Suprapubic skin (tissue), 3 donors: ENCODE results near the gene PRPSAP2.

Experiments used
- EP300 ChIP-seq: sonication (generic); formaldehyde crosslinking; IDR thresholded peaks from one replicate; pipeline ENCODE4 v1.6.1; 2017; ENCODE audit warnings: antibody characterized with exemption
- POLR2A ChIP-seq, 2 donors: fragments of 450-650 bp; IDR thresholded peaks; one replicate each; pipeline ENCODE4 v1.6.1; 2017; ENCODE audit warnings: antibody characterized with exemption in 2 of 2, mild to moderate bottlenecking in 2 of 2, moderate library complexity in 2 of 2
- TF ChIP-seq, protein P1 (sequence below), 2 donors: fragments of 200-600 bp in 1 of 2; fragments of 450-650 bp in 1 of 2; sonication (generic) in 1 of 2; IDR thresholded peaks; one replicate each; pipeline ENCODE4 v1.5.1; 2016 to 2019; ENCODE audit warnings: antibody characterized with exemption in 2 of 2, mild to moderate bottlenecking in 1 of 2, moderate library complexity in 1 of 2

DNA sequence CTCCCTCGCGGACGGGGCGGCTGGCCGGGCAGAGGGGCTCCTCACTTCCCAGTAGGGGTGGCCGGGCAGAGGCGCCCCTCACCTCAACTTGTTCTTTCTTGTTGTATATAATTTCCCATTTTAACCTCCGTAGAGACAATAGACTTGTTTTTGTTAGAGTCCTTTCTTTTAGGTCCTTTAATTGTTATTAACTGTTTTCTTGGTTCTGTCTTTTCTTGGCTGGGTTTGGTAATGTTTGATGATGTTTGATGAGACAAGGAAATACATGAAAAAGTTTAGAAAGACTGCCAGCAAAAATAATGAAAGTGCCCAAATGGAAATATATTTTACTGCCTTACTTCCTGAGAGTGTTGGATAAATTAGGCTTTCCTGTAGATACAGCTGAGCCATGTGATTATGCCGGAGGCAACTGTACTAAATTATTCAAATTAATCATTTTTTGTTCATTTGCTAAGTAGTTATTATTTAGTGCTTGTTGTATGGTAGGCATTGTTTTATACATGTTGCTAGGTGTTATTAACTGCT, 30.9 kb downstream of the PRPSAP2 start:
- TF ChIP-seq, protein P1, sequence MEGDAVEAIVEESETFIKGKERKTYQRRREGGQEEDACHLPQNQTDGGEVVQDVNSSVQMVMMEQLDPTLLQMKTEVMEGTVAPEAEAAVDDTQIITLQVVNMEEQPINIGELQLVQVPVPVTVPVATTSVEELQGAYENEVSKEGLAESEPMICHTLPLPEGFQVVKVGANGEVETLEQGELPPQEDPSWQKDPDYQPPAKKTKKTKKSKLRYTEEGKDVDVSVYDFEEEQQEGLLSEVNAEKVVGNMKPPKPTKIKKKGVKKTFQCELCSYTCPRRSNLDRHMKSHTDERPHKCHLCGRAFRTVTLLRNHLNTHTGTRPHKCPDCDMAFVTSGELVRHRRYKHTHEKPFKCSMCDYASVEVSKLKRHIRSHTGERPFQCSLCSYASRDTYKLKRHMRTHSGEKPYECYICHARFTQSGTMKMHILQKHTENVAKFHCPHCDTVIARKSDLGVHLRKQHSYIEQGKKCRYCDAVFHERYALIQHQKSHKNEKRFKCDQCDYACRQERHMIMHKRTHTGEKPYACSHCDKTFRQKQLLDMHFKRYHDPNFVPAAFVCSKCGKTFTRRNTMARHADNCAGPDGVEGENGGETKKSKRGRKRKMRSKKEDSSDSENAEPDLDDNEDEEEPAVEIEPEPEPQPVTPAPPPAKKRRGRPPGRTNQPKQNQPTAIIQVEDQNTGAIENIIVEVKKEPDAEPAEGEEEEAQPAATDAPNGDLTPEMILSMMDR (IDR thresholded peaks at IDR 0.05), result no peak
- TF ChIP-seq EP300 (no peak), POLR2A (IDR thresholded peaks at IDR 0.05) (no peak)
